GM19395 (cell line): Measurements from ENCODE around the gene MMEL1.
A peak's percentile ranks its signal among the peaks of the same experiment; 100 is the strongest.
"Not testable (repeated sequence)": the region's sequence is repeated elsewhere in the genome, so short reads cannot be mapped to it uniquely, and the experiment has no call there.

Experiments
- ATAC-seq: cut with Tn5 transposase; IDR thresholded peaks from one replicate; pipeline ENCODE4 v1.9.1; 2021; ENCODE audit warnings: mild to moderate bottlenecking, moderate library complexity; ENCODE audit not compliant: unreplicated experiment

The MMEL1 gene

DNA sequence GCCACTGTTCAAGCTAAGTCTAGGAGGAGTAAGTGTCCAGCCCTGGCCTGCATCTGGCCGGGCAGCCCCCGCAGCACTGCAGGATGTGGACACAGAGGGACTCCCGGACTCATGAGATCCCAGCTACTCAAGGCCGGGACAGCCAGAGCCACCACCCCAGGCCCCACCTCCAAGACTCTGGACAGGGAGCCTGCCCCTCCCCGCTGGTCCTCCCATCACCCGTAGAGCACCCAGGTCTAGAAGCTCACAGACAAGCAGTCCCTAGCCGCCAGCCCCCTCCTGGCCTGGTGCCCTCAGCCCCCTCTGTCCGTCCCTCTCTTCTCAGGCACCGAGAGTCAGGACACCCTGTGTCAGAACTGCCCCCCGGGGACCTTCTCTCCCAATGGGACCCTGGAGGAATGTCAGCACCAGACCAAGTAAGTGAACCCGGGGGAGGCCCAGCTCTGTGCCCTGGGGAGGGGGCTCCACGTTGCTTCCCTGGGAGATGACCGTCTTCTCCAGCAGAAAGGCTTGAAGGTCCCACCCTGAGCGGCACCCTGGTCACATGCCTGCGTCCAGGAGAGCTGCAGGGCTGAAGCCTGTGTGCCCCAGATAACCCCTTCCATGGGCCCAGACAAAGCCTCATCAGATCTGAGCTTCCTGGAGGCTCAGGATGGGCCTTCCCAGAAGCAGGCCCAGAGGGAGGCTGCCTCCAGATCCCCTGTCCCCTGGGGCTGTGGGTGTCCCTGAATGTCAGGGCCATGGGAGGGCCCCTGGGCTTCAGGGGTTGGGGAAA lies 72.3 kb downstream of the MMEL1 start:
- no peak for ATAC-seq

DNA sequence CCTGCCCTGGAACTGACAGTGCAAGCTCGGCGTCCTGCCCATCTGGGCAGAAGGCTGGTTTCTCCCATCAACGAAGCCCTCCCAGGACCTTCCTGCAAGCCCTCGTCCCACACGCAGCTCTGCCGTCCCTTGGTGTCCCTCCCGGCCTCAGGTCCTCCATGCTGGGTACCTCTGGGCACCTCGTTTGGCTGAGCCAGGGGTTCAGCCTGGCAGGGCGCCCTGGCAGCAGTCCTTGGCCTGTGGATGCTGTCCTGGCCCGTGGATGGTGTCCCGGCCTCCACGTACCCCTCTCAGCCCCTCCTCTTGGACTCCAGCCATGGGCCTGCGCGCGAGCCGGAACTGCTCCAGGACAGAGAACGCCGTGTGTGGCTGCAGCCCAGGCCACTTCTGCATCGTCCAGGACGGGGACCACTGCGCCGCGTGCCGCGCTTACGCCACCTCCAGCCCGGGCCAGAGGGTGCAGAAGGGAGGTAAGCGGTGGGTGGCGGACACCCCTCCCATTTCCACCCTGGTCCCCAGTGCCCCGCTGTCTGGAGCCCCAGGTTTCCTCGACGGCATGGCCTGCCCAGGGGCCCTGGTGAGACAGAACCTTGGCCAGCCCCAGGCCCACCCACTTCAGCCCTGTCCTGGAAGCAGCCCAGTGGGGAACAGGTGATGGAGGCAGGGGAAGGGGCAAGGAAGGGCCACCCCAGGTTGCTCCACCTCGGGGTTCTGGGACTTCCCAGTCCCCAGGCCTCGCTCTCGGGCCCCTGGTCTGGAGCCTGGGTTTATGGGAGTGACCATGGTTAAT lies 73.1 kb downstream of the MMEL1 start:
- no peak for ATAC-seq

DNA sequence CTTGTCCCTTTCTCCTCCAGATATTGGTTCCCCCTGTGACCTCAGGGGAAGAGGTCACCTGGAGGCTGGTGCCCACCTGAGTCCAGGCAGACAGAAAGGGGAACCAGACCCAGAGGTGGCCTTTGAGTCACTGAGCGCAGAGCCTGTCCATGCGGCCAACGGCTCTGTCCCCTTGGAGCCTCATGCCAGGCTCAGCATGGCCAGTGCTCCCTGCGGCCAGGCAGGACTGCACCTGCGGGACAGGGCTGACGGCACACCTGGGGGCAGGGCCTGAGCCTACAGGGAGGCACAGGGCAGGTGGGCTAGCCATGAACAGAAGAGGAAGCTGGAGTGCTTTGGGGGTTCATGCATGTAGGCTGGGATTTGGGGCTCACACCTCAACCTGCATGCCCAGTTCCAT lies 74.0 kb downstream of the MMEL1 start:
- no peak for ATAC-seq

DNA sequence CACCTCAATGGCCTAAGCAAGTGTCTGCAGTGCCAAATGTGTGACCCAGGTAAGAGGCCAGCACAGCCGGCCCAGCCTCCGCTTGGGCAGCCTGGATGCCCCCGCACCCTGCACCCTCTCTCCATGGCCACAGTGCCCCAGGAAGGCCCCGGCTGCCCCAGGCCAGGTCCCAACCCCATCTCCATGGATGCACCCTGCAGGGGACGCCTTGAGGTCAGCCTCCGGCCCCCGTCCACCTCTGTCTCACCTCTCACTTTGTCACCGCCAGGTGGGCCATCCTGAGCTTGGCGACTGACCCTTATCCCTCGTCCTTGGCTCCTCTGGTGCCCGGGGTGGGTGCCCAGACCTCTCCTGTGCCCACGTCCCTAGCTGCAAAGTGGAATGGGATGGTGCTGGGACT lies 74.4 kb downstream of the MMEL1 start:
- ATAC-seq, result no peak

DNA sequence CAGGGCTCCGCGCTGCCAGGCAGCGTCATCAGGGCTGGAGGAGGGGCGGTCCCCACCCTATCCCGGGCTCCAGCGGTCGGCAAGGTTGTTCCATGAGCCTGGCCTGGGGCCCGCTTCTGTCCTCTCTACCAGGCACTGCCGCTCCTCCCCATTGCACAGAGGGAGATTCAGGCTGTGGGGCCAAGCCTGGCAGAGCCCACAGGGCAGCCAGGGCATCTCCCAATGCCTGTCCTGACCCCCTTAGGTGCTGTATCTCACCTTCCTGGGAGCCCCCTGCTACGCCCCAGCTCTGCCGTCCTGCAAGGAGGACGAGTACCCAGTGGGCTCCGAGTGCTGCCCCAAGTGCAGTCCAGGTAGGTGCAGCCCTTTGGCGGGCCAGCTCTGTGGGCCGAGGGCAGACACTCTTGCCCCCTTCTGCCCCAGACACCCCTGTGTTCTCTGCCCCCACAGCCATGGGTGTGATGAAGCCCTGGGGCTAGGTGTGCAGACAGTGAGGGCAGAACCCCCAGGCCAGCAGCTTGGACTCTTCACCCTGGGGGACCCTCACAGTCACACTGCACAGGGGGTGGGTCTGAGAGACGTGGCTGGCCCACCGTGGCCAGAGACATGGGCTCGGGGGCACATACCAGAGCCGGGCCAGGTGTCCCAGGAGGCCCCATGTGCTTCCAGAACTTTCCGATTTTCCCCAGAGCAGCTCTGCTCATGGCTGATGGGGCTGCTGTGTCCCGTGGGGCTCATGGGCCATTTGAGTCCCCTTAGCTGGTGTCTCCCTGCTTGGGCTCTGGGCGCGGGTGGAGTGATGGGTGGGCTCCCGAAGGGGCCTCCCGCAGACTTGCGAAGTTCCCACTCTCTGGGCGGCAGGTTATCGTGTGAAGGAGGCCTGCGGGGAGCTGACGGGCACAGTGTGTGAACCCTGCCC lies 75.1 kb downstream of the MMEL1 start:
- ATAC-seq, result no peak

DNA sequence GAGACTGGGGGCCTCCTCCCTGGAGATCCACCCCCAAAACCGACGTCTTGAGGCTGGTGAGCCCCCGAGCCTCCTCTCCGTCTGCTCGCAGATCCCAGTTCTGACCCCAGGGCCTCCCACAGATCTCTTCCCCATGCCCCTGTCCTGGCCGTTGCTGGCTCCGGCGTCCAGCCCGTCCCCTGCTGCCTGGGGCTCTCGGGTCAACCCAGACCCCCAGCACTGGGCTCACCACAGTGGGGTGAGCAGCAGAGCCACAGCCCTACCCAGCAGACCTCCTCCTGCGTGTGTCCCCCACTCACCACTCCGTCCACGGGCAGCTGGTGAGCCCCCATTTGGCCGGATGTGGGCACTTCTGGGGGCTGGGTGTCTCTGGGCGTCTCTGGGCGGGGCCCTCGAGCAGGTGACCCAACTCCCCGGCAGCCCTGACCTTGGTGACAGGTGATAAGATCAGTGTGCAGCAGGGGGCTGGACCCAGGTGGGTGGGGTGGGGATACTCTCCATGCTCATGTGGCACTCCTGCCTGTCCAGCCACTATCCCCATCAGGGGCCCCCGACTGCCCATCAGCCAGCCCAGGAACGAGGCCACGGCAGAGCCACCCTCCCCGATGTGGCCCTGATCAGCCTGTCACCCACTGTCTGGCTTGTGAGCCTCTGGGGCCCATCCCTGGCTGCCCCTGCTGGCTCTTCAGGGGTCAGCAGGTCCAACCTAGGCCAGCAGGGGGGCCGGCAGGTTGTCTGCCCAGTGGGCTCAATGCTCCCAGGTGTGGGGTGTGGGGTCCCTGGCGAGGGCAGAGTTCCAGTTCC lies 75.9 kb downstream of the MMEL1 start:
- peak; percentile 30 for ATAC-seq

DNA sequence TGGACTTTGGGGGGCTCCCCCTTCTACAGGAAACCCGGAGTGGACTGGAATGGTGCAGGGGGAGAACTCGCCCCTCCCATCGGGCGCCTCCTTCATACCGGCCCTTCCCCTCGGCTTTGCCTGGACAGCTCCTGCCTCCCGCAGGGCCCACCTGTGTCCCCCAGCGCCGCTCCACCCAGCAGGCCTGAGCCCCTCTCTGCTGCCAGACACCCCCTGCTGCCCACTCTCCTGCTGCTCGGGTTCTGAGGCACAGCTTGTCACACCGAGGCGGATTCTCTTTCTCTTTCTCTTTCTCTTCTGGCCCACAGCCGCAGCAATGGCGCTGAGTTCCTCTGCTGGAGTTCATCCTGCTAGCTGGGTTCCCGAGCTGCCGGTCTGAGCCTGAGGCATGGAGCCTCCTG lies 76.5 kb downstream of the MMEL1 start, which contains the start of gene TNFRSF14:
TSS of gene TNFRSF14 (plus strand) at position 95 of the 401 bp plus-strand sequence. CDS start at position 389, 294 bp downstream.
- peak; percentile 48 for ATAC-seq

DNA sequence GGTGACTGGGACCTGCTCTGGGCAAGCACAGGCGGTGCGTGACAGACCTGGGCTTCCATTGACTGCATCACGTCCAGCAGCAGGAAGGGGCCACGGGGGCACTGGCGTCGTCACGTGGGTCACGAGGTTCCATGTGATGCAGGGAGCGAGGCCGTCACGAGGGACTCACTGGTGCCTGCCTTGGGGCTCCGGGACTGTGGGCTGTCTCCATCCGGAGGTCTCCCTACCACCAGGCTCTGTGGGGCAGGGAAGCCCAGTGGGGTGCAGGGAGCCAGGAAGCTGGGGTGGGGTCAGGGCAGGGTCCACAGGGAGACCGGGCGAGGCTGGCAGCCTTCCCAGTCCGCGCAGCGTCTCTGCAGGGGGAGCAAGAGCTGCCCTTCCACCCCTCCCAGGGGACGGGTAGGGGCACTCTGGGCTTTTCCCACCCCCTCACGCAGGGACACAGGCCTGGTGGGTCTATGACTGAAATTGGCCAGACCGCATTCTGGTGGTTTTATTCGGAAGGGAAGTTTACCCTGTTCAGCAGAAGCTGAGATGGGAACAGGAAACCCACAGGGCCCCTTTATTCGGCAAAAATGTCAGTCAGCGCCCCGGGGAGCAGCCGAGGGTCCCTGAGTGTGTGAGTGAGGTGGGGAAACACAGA lies 77.1 kb downstream of the MMEL1 start:
- ATAC-seq, result peak; percentile 39

DNA sequence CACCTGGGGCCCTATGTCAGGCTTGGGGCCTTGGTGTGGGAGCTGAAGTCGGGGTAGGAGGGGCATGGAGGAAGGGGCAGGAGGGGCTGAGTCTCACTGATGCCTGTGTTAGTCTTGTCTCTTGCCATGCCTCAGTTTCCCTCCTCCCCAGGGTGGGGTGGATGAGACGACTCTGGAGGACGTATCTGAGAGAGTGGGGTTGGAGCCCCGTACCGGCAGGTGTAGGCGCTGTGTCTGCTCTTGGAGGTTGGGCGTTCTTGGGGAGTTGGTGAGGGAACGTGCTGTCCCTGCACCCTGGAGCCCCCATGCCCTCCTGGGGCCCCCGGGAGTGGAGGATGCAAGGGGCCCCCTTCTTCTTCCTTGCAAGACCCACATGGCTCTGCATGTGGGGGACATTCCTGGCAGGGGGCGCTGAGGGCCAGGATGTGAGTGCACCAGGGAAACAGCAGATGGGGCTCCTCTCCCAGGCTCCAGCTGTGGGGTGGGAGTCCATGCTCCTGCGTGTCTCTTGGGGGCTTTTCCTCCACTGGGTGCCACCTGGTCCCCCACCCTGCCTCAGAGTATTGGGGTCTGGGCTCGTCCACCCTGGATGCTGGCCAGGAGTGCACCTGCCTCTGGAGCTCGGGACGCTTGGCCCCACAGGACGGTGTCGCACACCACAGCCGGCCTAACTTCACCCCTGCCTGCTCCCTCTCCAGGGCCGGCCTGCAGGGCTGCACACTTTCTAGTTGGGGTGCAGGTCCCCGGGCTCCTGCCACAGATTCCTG lies 78.0 kb downstream of the MMEL1 start:
- ATAC-seq, result no peak

DNA sequence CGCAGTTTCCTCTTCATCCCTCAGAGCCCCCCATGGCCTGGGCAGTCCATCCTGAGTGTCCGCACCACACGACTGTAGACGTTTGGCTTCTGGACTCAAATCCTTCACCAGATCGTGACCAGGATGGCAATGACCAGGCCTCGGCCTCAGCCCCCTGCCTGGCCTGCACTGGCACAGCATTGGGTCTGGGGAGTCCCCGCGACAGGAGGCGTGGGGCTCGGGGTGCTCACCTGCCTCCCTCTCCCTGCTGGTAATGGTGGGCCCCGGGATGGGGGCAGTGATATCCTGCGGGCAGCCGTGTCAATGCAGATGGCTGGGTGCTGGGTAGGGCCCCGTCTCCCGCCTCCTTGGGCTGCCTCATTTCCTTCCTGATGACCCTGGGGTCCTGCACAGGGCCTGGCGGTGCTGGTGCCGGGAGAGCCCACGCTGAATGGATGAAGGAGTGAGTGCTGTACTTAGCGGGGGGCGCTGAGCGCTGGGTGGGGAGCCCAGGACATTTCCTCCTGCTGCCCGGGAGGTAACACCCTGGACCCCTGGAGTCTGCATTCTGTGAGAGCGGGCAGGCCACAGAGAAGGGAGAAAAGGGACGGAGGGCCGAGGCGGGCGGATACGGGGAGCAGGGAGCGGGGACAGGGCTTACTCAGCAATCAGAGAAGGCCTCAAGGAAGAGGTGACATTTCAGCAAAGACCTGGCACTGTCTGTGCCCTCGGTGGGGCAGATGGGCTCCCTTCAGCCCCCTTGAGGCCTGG lies 78.8 kb downstream of the MMEL1 start:
- no peak for ATAC-seq

DNA sequence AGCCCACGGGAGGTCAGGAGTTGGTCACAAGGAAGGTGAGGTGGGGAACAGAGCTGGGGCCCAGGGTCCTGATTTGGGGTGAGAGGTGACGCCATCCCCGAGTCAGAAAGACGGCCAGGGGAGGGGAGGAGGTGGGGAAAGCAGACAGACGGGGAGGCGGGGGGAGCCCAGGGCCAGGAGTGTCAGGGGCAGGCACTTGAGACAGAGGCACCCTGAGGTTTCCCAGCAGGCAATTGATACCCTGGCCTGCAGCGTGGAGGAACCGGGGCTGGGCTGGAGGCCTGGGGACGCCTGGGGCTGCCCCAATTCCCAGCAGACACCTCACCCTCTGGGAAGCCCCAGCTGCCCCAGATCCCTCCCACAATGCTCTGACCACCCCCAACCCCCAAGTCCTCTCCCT lies 79.7 kb downstream of the MMEL1 start:
- ATAC-seq, result not testable (repeated sequence)

DNA sequence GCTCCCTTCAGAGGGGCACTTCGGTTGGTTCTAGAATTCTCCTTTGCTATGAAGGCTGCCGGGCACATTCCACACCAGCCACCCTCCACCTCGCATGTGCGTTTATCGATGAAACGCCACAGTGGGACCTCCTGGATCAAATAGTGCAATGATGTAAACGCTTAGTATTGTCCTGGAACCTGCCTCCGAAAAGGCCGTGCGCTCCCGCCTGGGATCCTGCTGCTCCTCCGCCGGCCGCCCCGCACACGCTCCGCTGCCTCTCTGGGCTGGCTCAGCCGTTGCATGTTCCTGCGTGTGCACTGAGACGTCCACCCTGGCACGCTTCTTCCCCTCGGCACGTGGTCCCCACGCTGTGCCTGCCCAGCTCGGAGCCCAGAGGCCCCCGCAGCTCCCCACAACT lies 80.6 kb downstream of the MMEL1 start:
- no peak for ATAC-seq

DNA sequence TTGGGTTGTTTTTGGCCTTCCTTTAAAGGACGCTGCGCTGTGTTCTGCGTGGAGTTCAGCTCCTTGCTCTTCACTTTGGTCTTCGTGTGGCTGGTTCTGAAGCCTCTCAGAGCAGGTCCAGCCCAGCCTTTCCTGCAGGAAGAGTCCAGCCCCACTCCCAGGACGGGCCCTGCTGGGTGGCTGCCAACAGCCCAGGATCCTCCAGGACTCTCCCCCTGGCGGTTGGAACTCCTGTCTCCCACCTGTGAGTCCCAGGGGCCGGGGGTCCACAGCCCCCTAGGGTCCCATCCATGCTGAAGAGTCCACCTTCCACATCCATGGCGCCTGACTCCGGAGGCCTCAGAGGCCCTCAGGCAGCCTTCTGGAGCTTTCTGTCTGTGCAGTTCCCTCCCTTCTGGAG lies 81.3 kb downstream of the MMEL1 start:
- ATAC-seq, result not testable (repeated sequence)

DNA sequence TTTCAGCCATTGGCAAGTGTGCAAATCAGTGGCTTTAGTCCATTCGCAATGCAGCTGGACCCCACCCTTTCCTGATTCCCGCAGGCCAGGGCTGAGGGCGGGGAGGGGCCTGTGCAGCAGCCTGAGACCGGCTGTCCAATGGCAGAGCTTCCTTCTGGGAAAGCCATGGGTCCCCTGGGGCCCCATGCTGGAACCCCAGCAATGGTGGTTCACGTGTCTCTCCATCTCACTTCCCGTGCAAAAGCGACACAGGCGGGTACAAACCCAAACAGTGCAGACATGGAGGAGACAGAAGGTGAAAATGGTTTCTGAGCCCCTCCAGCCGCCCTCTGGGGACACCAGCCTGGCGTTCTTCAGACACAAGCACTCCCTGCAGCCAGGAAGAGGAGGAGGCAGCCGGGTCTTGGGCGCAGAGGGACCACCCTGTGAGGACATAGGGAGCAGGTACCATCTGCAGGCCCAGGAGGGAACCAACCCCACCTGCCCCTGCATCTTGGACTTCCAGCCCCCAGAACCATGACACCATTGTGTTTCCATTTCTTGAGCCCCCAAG lies 82.4 kb downstream of the MMEL1 start:
- ATAC-seq, result not testable (repeated sequence)

DNA sequence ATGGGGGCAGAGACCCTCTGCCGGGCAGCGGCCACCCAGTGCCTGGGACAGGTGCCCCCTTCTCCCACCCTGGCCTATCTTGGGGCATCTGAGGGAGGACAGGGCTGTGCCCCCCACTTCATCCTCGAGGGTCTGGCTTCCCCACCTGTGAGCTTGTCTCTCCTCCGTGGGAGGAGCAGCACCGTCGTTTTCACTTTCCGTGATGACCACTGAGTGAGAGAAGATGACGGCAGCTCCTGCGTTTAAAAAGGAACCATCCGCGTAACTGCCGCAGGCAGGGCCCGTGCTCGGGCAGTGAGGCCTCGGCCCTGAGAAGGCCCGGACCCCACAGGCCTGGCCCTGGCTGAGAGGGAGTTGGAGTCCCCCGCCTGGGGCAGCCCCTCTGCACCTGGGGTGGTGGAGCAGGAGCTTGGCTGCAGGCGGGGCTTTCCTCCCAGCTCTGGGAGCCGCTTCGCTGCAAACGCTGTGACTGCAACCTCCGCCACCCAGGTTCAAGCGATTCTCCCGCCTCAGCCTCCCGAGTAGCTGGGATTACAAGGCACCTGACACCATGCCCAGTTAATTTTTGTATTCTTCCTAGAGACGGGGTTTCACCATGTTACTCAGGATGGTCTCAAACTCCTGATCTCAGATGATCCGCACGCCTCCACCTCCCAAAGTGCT lies 83.3 kb downstream of the MMEL1 start:
- ATAC-seq, result not testable (repeated sequence)

DNA sequence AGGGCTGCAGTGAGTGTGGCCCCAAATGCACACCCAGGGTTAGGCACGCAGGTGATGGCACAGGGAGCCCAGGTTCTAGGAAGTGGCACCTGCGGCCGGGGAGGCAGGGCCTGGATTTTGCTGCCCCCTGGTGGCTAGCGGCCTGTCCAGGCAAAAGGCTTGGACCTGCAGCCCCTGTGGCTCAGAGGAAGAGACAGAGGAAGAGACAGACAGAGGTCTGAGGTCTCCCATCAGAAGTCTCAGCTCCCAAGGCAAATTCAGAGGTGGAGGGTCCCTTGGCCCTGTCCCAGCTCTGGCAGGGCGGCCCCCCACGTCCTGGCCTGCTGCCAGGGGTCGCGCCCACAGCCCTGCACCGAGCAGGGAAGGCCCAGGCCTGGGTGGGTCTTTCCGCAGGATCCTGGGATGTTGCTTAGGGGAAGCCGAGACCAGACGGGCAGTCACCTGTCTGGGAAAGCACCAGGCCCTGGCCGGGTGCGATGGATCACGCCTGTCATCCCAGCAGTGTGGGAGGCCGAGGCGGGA lies 84.7 kb downstream of the MMEL1 start:
- ATAC-seq, result peak; percentile 19
